Neural cell (in vitro differentiated cells): ENCODE measurements around the gene MMAB.

Experiments
- CTCF ChIP-seq: fragments of 450-650 bp; IDR thresholded peaks from 2 replicates; pipeline ENCODE4 v1.5.1; 2014; ENCODE audit warnings: antibody characterized with exemption, mild to moderate bottlenecking, moderate library complexity; ENCODE audit not compliant: poor library complexity, severe bottlenecking
- EP300 ChIP-seq: fragments of 450-650 bp; conservative IDR thresholded peaks from 2 replicates; pipeline ENCODE4 v1.6.1; 2014; ENCODE audit warnings: antibody characterized with exemption, mild to moderate bottlenecking, moderate library complexity; ENCODE audit not compliant: poor library complexity, severe bottlenecking
- EZH2 ChIP-seq: fragments of 200-600, 300-800 bp; shearing (Covaris generic), sonication (generic); IDR thresholded peaks from 2 replicates; pipeline ENCODE4 v1.6.1; 2014; ENCODE audit warnings: antibody characterized with exemption, low read length, borderline replicate concordance, mild to moderate bottlenecking; ENCODE audit not compliant: insufficient read depth, poor library complexity, severe bottlenecking
- MXI1 ChIP-seq: fragments of 450-650 bp; conservative IDR thresholded peaks from 2 replicates; pipeline ENCODE4 v1.6.1; 2014; ENCODE audit warnings: antibody characterized with exemption, mild to moderate bottlenecking; ENCODE audit not compliant: poor library complexity, severe bottlenecking
- POLR2AphosphoS5 ChIP-seq: IDR thresholded peaks from 2 replicates; pipeline ENCODE4 v1.6.1; 2012
- RAD21 ChIP-seq: fragments of 450-650 bp; conservative IDR thresholded peaks from 2 replicates; pipeline ENCODE4 v1.6.1; 2014; ENCODE audit warnings: antibody characterized with exemption, mild to moderate bottlenecking, moderate library complexity
- REST ChIP-seq: IDR thresholded peaks from 2 replicates; pipeline ENCODE4 v1.6.1; 2012; ENCODE audit warnings: borderline replicate concordance
- SMC3 ChIP-seq: fragments of 450-650 bp; conservative IDR thresholded peaks from 2 replicates; pipeline ENCODE4 v1.6.1; 2014; ENCODE audit warnings: antibody characterized with exemption, mild to moderate bottlenecking, moderate library complexity; ENCODE audit not compliant: poor library complexity

GRCh38 chr12:109596418-109597244 is 23.3 kb upstream of the MMAB start:
- TF ChIP-seq CTCF (no peak), EZH2 (no peak), REST (no peak), EP300 (no peak), POLR2AphosphoS5 (no peak), SMC3 (no peak), RAD21 (no peak), MXI1 (no peak)
